HG03460 (cell line): ENCODE results near the gene IGFALS.
"Not testable (repeated sequence)": the region's sequence is repeated elsewhere in the genome, so short reads cannot be mapped to it uniquely, and the experiment has no call there.

Experiments
- ATAC-seq: cut with Tn5 transposase; IDR thresholded peaks from one replicate; pipeline ENCODE4 v1.9.1; 2021; ENCODE audit not compliant: unreplicated experiment

Gene IGFALS

GRCh38 chr16:1818204-1818872 is 24.8 kb upstream of the IGFALS start:
- ATAC-seq, result no peak

GRCh38 chr16:1817716-1818115 is 24.2 kb upstream of the IGFALS start:
- no peak for ATAC-seq

- ATAC-seq, result no peak
Measured at GRCh38 chr16:1817276-1817589, 23.7 kb upstream of the IGFALS start.

GRCh38 chr16:1816396-1817275 is 23.1 kb upstream of the IGFALS start:
- no peak for ATAC-seq

GRCh38 chr16:1815461-1815860 is 22.0 kb upstream of the IGFALS start:
- no peak for ATAC-seq

GRCh38 chr16:1812732-1813163 is 19.2 kb upstream of the IGFALS start:
- ATAC-seq, result no peak

- no peak for ATAC-seq
Measured at GRCh38 chr16:1810536-1810935, 17.0 kb upstream of the IGFALS start.

- ATAC-seq, result no peak
Measured at GRCh38 chr16:1810106-1810505, 16.6 kb upstream of the IGFALS start.

GRCh38 chr16:1809281-1809801 is 15.8 kb upstream of the IGFALS start:
- ATAC-seq, result no peak

- no peak for ATAC-seq
Measured at GRCh38 chr16:1808691-1809090, 15.2 kb upstream of the IGFALS start.

GRCh38 chr16:1807626-1808025 is 14.1 kb upstream of the IGFALS start:
- ATAC-seq, result no peak

- ATAC-seq, result no peak
Measured at GRCh38 chr16:1800701-1801100, 7.2 kb upstream of the IGFALS start.

- ATAC-seq, result not testable (repeated sequence)
Measured at GRCh38 chr16:1799263-1799662, 5.8 kb upstream of the IGFALS start.

GRCh38 chr16:1794908-1795666 is 1.6 kb upstream of the IGFALS start:
- no peak for ATAC-seq

GRCh38 chr16:1794221-1794871 is 841 bp upstream of the IGFALS start:
- ATAC-seq, result no peak

GRCh38 chr16:1792836-1793577 is 498 bp downstream of the IGFALS start:
- ATAC-seq, result no peak

GRCh38 chr16:1791943-1792812 is 1.3 kb downstream of the IGFALS start:
- no peak for ATAC-seq

- ATAC-seq, result no peak
Measured at GRCh38 chr16:1791256-1791942, 2.1 kb downstream of the IGFALS start.
